ENCODE measurements around the gene LMLN.
"Not testable (repeated sequence)": the region's sequence is repeated elsewhere in the genome, so short reads cannot be mapped to it uniquely, and the experiment has no call there.

Gene LMLN

DNA sequence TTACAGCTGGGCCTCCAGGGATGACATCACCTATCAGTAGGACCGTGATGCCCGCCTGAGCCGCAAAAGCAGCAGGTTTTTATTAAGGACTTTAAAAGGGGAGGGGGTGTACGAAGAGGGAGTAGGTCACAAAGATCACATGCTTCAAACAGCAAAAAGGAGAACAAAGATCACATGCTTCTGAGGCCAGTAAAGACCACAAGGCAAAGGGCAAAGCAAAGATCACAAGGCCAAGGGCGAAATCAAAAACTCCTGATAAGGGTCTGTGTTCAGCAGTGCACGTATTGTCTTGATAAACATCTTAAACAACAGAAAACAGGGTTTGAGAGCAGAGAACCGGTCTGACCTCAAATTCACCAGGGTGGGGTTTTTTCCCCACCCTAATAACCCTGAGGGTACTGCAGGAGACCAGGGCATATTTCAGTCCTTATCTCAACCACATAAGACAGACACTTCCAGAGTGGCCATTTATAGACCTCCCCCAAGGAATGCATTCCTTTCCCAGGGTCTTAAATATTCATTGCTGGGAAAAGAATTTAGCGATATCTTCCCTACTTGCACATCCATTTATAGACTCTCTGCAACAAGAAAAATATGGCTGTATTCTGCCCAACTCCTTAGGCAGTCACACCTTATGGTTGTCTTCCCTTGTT lies 7.4 kb downstream of the LMLN start:
- H3K4me3 Mint-ChIP-seq; H3K36me3 Mint-ChIP-seq (ENCODE audit: low read depth); H3K27me3 Mint-ChIP-seq; H3K27ac Mint-ChIP-seq: not testable (repeated sequence)
- peaks cover 27% of the 10 kb centered on the region for H3K9me3 Mint-ChIP-seq
- intact Hi-C loops (cut with micrococcal nuclease), result loop anchor here (10.0 kb wide), 1 partner anchor 117 kb away; no protein-coding TSS in a partner anchor
- peaks cover 11% of the 10 kb centered on the region for H3K4me1 Mint-ChIP-seq (ENCODE audit: low read depth)

- no peaks in the 10 kb centered on the region for H3K4me1 Mint-ChIP-seq (ENCODE audit: low read depth)
- no peaks in the 10 kb centered on the region for H3K27me3 Mint-ChIP-seq
- no peak overlapping the region for H3K4me3 Mint-ChIP-seq
- H3K27ac Mint-ChIP-seq, result no peak overlapping the region
- intact Hi-C loops (cut with micrococcal nuclease), result no loop called here
- H3K36me3 Mint-ChIP-seq (ENCODE audit: low read depth), result peaks cover 7% of the 10 kb centered on the region
- H3K9me3 Mint-ChIP-seq, result peaks cover 30% of the 10 kb centered on the region
Measured at GRCh38 chr3:197970588-197970987, 10.6 kb downstream of the LMLN start.

DNA sequence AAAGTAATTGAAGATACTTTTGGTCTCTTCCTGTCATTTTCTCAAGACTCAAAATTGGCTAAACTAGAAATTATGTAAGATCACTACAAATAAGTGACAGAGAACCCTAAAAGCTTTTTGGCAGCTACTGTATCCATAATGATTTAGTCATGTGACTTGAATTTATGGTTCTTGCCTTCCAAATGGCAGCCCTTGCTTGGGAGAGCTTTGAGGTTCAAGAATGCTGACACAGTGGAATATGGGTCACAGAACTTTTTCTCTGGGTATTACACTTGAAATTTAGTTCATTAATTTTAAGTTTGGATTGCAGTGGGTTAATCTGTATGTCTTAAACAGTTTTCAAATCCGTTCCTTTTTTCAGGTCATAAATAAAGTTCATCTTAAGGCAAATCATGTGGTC lies 14.0 kb downstream of the LMLN start:
- Mint-ChIP-seq H3K27me3 (no peaks in the 10 kb centered on the region), H3K9me3 (peaks cover 11% of the 10 kb centered on the region), H3K4me1 (ENCODE audit: low read depth) (no peaks in the 10 kb centered on the region), H3K36me3 (ENCODE audit: low read depth) (peaks cover 6% of the 10 kb centered on the region), H3K4me3 (no peak overlapping the region), H3K27ac (no peak overlapping the region)
- intact Hi-C loops (cut with micrococcal nuclease), result no loop called here

DNA sequence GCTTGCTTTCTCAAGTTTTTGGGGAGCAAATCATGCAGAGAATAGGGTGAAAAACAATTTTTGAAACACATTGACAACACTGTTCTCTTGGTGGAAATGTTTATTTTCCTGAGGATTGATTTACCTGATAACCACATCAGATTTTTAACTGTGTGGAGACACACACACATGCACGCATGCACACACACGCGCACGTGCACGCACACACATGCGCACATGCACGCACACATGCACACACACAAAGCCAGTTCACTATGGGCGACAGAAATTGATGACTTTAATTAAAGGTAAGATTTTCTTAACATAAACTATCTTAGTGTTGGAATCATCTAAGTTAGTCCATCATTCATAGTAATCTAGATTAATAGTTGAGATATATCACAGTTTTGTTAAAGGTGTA lies 15.3 kb downstream of the LMLN start:
- H3K4me1 Mint-ChIP-seq (ENCODE audit: low read depth), result no peaks in the 10 kb centered on the region
- peaks cover 11% of the 10 kb centered on the region for H3K9me3 Mint-ChIP-seq
- H3K27ac Mint-ChIP-seq, result no peak overlapping the region
- intact Hi-C loops (cut with micrococcal nuclease), result no loop called here
- no peaks in the 10 kb centered on the region for H3K27me3 Mint-ChIP-seq
- H3K4me3 Mint-ChIP-seq, result no peak overlapping the region
- peaks cover 6% of the 10 kb centered on the region for H3K36me3 Mint-ChIP-seq (ENCODE audit: low read depth)

GRCh38 chr3:197983076-197983475 lies 23.1 kb downstream of the LMLN start:
- no peak overlapping the region for H3K27ac Mint-ChIP-seq
- no peaks in the 10 kb centered on the region for H3K9me3 Mint-ChIP-seq
- peaks cover 12% of the 10 kb centered on the region for H3K4me1 Mint-ChIP-seq (ENCODE audit: low read depth)
- H3K27me3 Mint-ChIP-seq, result no peaks in the 10 kb centered on the region
- no peak overlapping the region for H3K4me3 Mint-ChIP-seq
- intact Hi-C loops (cut with micrococcal nuclease), result no loop called here
- H3K36me3 Mint-ChIP-seq (ENCODE audit: low read depth), result no peaks in the 10 kb centered on the region

GRCh38 chr3:197989651-197990050 lies 29.6 kb downstream of the LMLN start:
- H3K9me3 Mint-ChIP-seq, result no peaks in the 10 kb centered on the region
- peaks cover 17% of the 10 kb centered on the region for H3K36me3 Mint-ChIP-seq (ENCODE audit: low read depth)
- no peak overlapping the region for H3K27ac Mint-ChIP-seq
- no peak overlapping the region for H3K4me3 Mint-ChIP-seq
- no peaks in the 10 kb centered on the region for H3K27me3 Mint-ChIP-seq
- intact Hi-C loops (cut with micrococcal nuclease), result loop anchor here (10.0 kb wide), 1 partner anchor 75 kb away; no protein-coding TSS in a partner anchor
- H3K4me1 Mint-ChIP-seq (ENCODE audit: low read depth), result peaks cover 6% of the 10 kb centered on the region

GRCh38 chr3:197994736-197995135 lies 34.7 kb downstream of the LMLN start:
- Mint-ChIP-seq H3K9me3 (no peaks in the 10 kb centered on the region), H3K4me3 (no peak overlapping the region), H3K4me1 (ENCODE audit: low read depth) (no peaks in the 10 kb centered on the region), H3K27me3 (no peaks in the 10 kb centered on the region), H3K27ac (no peak overlapping the region), H3K36me3 (ENCODE audit: low read depth) (peaks cover 17% of the 10 kb centered on the region)
- intact Hi-C loops (cut with micrococcal nuclease), result loop anchor here (10.0 kb wide), 1 partner anchor 70 kb away; no protein-coding TSS in a partner anchor

DNA sequence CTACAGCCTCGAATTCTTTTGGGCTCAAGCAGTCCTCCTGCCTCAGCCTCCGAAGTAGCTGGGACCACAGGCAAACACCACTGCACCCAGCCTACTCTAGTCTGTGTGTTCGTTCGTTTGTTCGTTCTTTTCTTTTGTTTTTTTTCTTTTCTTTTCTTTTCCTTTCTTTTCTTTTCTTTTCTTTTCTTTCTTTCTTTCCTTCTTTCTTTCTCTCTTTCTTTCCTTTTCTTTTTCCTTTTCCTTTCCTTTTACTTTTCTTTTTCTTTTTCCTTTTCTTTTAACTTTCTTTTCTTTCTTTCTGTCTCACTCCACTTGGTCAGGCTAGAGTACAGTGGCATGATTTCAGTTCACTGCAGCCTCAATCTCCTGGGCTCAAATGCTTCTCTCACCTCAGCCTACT lies 36.8 kb downstream of the LMLN start:
- Mint-ChIP-seq H3K36me3 (ENCODE audit: low read depth) (peaks cover 6% of the 10 kb centered on the region), H3K4me3 (no peak overlapping the region), H3K27ac (no peak overlapping the region), H3K9me3 (no peaks in the 10 kb centered on the region), H3K27me3 (no peaks in the 10 kb centered on the region), H3K4me1 (ENCODE audit: low read depth) (no peaks in the 10 kb centered on the region)
- intact Hi-C loops (cut with micrococcal nuclease), result loop anchor here (10.0 kb wide), 1 partner anchor 68 kb away; no protein-coding TSS in a partner anchor

DNA sequence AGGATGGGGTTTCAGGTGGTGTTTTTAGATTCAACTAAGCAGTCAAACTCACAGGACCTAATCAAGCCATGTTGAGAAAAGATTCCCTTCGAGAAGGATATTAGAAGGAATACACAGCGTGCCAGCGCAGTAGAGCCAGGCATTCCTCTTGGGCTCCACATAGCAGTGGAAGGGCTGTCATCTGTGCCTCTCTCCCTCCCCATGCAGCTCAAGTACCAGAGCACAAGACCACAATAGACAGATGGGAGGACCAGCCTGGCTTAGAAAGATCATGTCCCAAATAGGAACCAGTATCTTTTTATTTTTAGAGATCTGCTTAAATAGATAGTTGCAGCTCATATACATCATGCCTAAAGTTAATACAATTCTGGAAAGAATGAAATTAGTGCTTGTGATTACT lies 37.9 kb downstream of the LMLN start:
- intact Hi-C loops (cut with micrococcal nuclease), result loop anchor here (10.0 kb wide), 1 partner anchor 67 kb away; no protein-coding TSS in a partner anchor
- Mint-ChIP-seq H3K9me3 (no peaks in the 10 kb centered on the region), H3K36me3 (ENCODE audit: low read depth) (no peaks in the 10 kb centered on the region), H3K27ac (no peak overlapping the region), H3K4me1 (ENCODE audit: low read depth) (no peaks in the 10 kb centered on the region), H3K4me3 (no peak overlapping the region), H3K27me3 (no peaks in the 10 kb centered on the region)

- Mint-ChIP-seq H3K4me3 (no peak overlapping the region), H3K4me1 (ENCODE audit: low read depth) (no peaks in the 10 kb centered on the region), H3K9me3 (no peaks in the 10 kb centered on the region), H3K36me3 (ENCODE audit: low read depth) (no peaks in the 10 kb centered on the region), H3K27me3 (no peaks in the 10 kb centered on the region), H3K27ac (no peak overlapping the region)
- intact Hi-C loops (cut with micrococcal nuclease), result no loop called here
Measured at GRCh38 chr3:198017090-198017489, 57.1 kb downstream of the LMLN start.

DNA sequence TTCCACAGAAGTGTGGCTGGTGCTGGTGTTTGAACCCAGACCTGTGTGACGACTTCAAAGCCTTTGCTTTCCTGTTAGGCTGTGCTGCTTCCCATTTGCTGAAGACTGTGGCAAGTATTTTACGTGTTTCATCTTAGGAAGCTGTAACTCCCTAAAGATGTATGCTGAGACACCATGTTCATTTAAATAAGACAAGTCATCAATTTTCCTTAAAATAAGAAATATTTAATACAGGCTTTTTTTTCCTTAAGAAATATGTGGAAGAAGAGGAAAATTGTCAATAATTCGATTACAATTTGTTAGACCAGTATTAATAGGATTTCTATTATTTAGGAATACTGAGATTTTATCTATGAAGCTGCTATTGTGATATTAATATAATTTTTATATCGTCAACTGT lies 58.4 kb downstream of the LMLN start:
- H3K27me3 Mint-ChIP-seq, result no peaks in the 10 kb centered on the region
- no peak overlapping the region for H3K27ac Mint-ChIP-seq
- H3K9me3 Mint-ChIP-seq, result no peaks in the 10 kb centered on the region
- peaks cover 5% of the 10 kb centered on the region for H3K36me3 Mint-ChIP-seq (ENCODE audit: low read depth)
- no peak overlapping the region for H3K4me3 Mint-ChIP-seq
- H3K4me1 Mint-ChIP-seq (ENCODE audit: low read depth), result no peaks in the 10 kb centered on the region
- intact Hi-C loops (cut with micrococcal nuclease), result no loop called here

GRCh38 chr3:198019115-198019514 lies 59.1 kb downstream of the LMLN start:
- Mint-ChIP-seq H3K4me3 (no peak overlapping the region), H3K27ac (no peak overlapping the region)

DNA sequence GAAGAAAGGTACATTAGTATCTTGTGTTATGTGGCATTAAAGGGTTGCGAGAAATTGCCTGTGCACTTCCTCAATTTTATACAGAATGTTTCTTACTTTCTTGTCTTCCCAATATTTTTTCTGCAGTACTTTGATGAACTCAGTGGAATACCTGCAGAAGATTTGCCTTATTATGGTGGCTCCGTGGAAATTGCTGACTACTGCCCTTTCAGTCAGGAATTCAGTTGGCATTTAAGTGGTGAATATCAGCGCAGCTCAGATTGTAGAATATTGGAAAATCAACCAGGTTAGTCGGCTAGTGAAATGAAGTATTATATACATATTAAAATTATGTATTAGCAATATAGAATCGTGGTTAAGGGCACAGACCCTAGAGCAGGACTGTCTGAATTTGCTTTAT lies 61.3 kb downstream of the LMLN start:
- Mint-ChIP-seq H3K27me3 (no peaks in the 10 kb centered on the region), H3K9me3 (no peaks in the 10 kb centered on the region), H3K36me3 (ENCODE audit: low read depth) (peaks cover 5% of the 10 kb centered on the region), H3K27ac (no peak overlapping the region), H3K4me3 (no peak overlapping the region), H3K4me1 (ENCODE audit: low read depth) (no peaks in the 10 kb centered on the region)
- intact Hi-C loops (cut with micrococcal nuclease), result no loop called here

More at GRCh38 chr3:198019115-198019514, 59.1 kb downstream of the LMLN start:
- H3K9me3 Mint-ChIP-seq, result no peaks in the 10 kb centered on the region
- H3K36me3 Mint-ChIP-seq (ENCODE audit: low read depth), result peaks cover 5% of the 10 kb centered on the region
- no peaks in the 10 kb centered on the region for H3K27me3 Mint-ChIP-seq
- intact Hi-C loops (cut with micrococcal nuclease), result no loop called here
- no peaks in the 10 kb centered on the region for H3K4me1 Mint-ChIP-seq (ENCODE audit: low read depth)

GRCh38 chr3:198022604-198023003 lies 62.6 kb downstream of the LMLN start:
- intact Hi-C loops (cut with micrococcal nuclease), result no loop called here
- Mint-ChIP-seq H3K36me3 (ENCODE audit: low read depth) (peaks cover 5% of the 10 kb centered on the region), H3K27ac (no peak overlapping the region), H3K27me3 (no peaks in the 10 kb centered on the region), H3K9me3 (no peaks in the 10 kb centered on the region), H3K4me3 (no peak overlapping the region), H3K4me1 (ENCODE audit: low read depth) (no peaks in the 10 kb centered on the region)

DNA sequence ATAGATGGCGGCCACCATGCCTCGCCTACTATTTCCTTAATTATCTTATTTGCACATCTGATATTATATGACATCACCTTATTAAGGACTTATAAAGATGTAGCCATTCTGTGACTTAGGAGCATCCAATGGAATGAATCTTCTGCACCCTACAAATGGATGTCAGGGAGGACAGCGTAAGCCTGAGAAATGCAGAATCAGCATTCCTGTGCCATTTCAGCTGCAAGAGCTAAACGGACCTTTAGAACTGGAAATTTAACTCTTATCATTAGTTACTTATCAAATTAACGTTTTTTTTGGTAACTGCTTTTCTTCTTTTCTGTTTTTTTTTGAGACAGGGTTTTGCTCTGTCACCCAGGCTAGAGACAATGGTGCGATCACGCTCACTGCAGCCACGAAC lies 65.6 kb downstream of the LMLN start:
- Mint-ChIP-seq H3K9me3 (no peaks in the 10 kb centered on the region), H3K4me3 (no peak overlapping the region), H3K27me3 (no peaks in the 10 kb centered on the region), H3K4me1 (ENCODE audit: low read depth) (peaks cover 8% of the 10 kb centered on the region), H3K36me3 (ENCODE audit: low read depth) (peaks cover 5% of the 10 kb centered on the region), H3K27ac (no peak overlapping the region)
- intact Hi-C loops (cut with micrococcal nuclease), result no loop called here
